Lower leg skin (tissue), 3 donors: ENCODE measurements around the gene PDE12.

ENCODE experiments used
- POLR2A ChIP-seq, 2 donors: fragments of 450-650 bp; IDR thresholded peaks; one replicate each; pipeline ENCODE4 v1.6.1; 2016 to 2017; ENCODE audit warnings: antibody characterized with exemption in 2 of 2, mild to moderate bottlenecking in 1 of 2, moderate library complexity in 1 of 2
- TF ChIP-seq, protein P1 (sequence below), 3 donors: fragments of 450-650 bp; IDR thresholded peaks; one replicate each; pipeline ENCODE4 v1.5.1; 2016; ENCODE audit warnings: antibody characterized with exemption in 3 of 3, mild to moderate bottlenecking in 3 of 3, moderate library complexity in 2 of 3

DNA sequence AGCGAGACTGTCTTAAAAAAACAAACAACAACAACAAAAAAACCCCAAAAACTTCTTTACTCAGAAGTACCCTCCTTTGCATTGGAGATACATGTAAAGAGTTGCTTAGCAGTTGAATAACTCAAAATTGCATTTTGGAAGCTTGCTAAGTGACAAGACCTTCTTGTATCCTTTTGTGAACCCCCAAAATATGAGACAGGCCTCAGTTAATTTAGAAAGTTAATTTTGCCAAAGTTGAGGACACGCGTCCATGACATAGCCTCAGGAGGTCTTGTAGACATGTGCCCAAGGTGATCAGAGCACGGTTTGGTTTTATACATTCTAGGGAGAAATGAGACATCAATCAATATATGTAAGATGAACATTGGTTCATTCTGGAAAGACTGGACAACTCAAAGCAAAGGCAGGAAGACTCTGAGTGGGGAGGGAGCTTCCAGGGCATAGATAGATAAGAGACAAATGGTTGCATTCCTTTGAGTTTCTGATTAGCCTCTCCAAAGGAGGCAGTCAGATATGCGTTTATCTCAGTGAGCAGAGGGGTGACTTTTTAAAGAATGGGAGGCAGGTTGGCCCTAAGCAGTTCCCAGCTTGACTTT, 42.8 kb downstream of the PDE12 start:
- TF ChIP-seq POLR2A (IDR thresholded peaks at IDR 0.05) = no peak
- TF ChIP-seq, protein P1, sequence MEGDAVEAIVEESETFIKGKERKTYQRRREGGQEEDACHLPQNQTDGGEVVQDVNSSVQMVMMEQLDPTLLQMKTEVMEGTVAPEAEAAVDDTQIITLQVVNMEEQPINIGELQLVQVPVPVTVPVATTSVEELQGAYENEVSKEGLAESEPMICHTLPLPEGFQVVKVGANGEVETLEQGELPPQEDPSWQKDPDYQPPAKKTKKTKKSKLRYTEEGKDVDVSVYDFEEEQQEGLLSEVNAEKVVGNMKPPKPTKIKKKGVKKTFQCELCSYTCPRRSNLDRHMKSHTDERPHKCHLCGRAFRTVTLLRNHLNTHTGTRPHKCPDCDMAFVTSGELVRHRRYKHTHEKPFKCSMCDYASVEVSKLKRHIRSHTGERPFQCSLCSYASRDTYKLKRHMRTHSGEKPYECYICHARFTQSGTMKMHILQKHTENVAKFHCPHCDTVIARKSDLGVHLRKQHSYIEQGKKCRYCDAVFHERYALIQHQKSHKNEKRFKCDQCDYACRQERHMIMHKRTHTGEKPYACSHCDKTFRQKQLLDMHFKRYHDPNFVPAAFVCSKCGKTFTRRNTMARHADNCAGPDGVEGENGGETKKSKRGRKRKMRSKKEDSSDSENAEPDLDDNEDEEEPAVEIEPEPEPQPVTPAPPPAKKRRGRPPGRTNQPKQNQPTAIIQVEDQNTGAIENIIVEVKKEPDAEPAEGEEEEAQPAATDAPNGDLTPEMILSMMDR (IDR thresholded peaks at IDR 0.05) = no peak
